ENCODE data around the gene RGL1.

RGL1 gene

GRCh38 chr1:183903101-183903500, 98.2 kb downstream of the RGL1 start:
- no peak overlapping the region for H3K4me3 ChIP-seq (ENCODE audit: control insufficient read depth in 1 of 7, extremely low read depth in 1 of 7, insufficient read depth in 4 of 7, low read depth in 2 of 7, low read length in 6 of 7)
- POLR2A ChIA-PET: no interaction called here
- peaks cover 0 to 2% (median 0%) of the 10 kb centered on the region in 5 experiments for H3K9me3 ChIP-seq (ENCODE audit: control extremely low read depth in 1 of 5, control insufficient read depth in 4 of 5, insufficient read depth in 2 of 5, low read depth in 1 of 5, low read length in 4 of 5)
- H3K27me3 ChIP-seq (replicated peaks in 2 of 5; ENCODE audit: control insufficient read depth in 4 of 5, insufficient read depth in 5 of 5, low read length in 4 of 5): peaks cover 0 to 38% (median 22%) of the 10 kb centered on the region in 5 experiments
- peaks cover 3 to 24% (median 9%) of the 10 kb centered on the region in 4 experiments for H3K4me1 ChIP-seq (ENCODE audit: control extremely low read depth in 1 of 4, control insufficient read depth in 4 of 4, insufficient read depth in 4 of 4, low read length in 3 of 4)
- no peaks in the 10 kb centered on the region for H3K36me3 ChIP-seq (ENCODE audit: control insufficient read depth in 4 of 4, insufficient read depth in 4 of 4, low read length in 3 of 4)
- H3K27ac ChIP-seq (ENCODE audit: insufficient read depth in 1 of 2, low read depth in 1 of 2, low read length in 2 of 2, poor library complexity in 1 of 2, severe bottlenecking in 2 of 2): no peak overlapping the region
- CTCF ChIA-PET: interaction anchor here (1.4 kb wide), 1 partner anchor 247 kb away, joined by 4 read pairs; no protein-coding TSS in a partner anchor
- WGBS (ENCODE audit: insufficient coverage): 46% methylated on average over 4 of the region's 5 CpGs
- no peak for DNase-seq

- ChIA-PET POLR2A (no interaction called here), CTCF (interaction anchor here (2.9 kb wide), 1 partner anchor 250 kb away, joined by 7 read pairs; no protein-coding TSS in a partner anchor)
- Histone ChIP-seq H3K4me1 (ENCODE audit: control extremely low read depth in 1 of 4, control insufficient read depth in 4 of 4, insufficient read depth in 4 of 4, low read length in 3 of 4) (peaks cover 3 to 15% (median 9%) of the 10 kb centered on the region in 4 experiments), H3K4me3 (ENCODE audit: control insufficient read depth in 1 of 7, extremely low read depth in 1 of 7, insufficient read depth in 4 of 7, low read depth in 2 of 7, low read length in 6 of 7) (no peak overlapping the region), H3K9me3 (ENCODE audit: control extremely low read depth in 1 of 5, control insufficient read depth in 4 of 5, insufficient read depth in 2 of 5, low read depth in 1 of 5, low read length in 4 of 5) (no peaks in the 10 kb centered on the region), H3K27me3 (replicated peaks in 2 of 5; ENCODE audit: control insufficient read depth in 4 of 5, insufficient read depth in 5 of 5, low read length in 4 of 5) (peaks cover 0 to 20% (median 6%) of the 10 kb centered on the region in 5 experiments), H3K27ac (ENCODE audit: insufficient read depth in 1 of 2, low read depth in 1 of 2, low read length in 2 of 2, poor library complexity in 1 of 2, severe bottlenecking in 2 of 2) (no peak overlapping the region), H3K36me3 (ENCODE audit: control insufficient read depth in 4 of 4, insufficient read depth in 4 of 4, low read length in 3 of 4) (no peaks in the 10 kb centered on the region)
- 93% methylated on average over 4 of the region's 6 CpGs for WGBS (ENCODE audit: insufficient coverage)
- DNase-seq: no peak
Measured at GRCh38 chr1:183905508-183906113, 100.7 kb downstream of the RGL1 start.

GRCh38 chr1:183907070-183907469, 102.2 kb downstream of the RGL1 start:
- POLR2A ChIA-PET: no interaction called here

GRCh38 chr1:183908079-183908478, 103.2 kb downstream of the RGL1 start:
- H3K4me1 ChIP-seq (ENCODE audit: control extremely low read depth in 1 of 4, control insufficient read depth in 4 of 4, insufficient read depth in 4 of 4, low read length in 3 of 4): peaks cover 0 to 21% (median 5%) of the 10 kb centered on the region in 4 experiments
- ChIA-PET CTCF (interaction anchor here (1.0 to 2.9 kb wide), 3 partner anchors 8 to 252 kb away, joined by 3 to 7 read pairs (median 4); no protein-coding TSS in a partner anchor), POLR2A (no interaction called here)
- H3K36me3 ChIP-seq (ENCODE audit: control insufficient read depth in 4 of 4, insufficient read depth in 4 of 4, low read length in 3 of 4): no peaks in the 10 kb centered on the region
- H3K27ac ChIP-seq (ENCODE audit: insufficient read depth in 1 of 2, low read depth in 1 of 2, low read length in 2 of 2, poor library complexity in 1 of 2, severe bottlenecking in 2 of 2): no peak overlapping the region
- 96% methylated on average over 4 of the region's 4 CpGs for WGBS (ENCODE audit: insufficient coverage)
- H3K27me3 ChIP-seq (replicated peaks in 2 of 5; ENCODE audit: control insufficient read depth in 4 of 5, insufficient read depth in 5 of 5, low read length in 4 of 5): peaks cover 0 to 20% (median 6%) of the 10 kb centered on the region in 5 experiments
- no peaks in the 10 kb centered on the region for H3K9me3 ChIP-seq (ENCODE audit: control extremely low read depth in 1 of 5, control insufficient read depth in 4 of 5, insufficient read depth in 2 of 5, low read depth in 1 of 5, low read length in 4 of 5)
- peak in 1 of 3 donors; percentile 36 for DNase-seq
- no peak overlapping the region for H3K4me3 ChIP-seq (ENCODE audit: control insufficient read depth in 1 of 7, extremely low read depth in 1 of 7, insufficient read depth in 4 of 7, low read depth in 2 of 7, low read length in 6 of 7)

More at GRCh38 chr1:183907070-183907469, 102.2 kb downstream of the RGL1 start:
- no peaks in the 10 kb centered on the region for H3K36me3 ChIP-seq (ENCODE audit: control insufficient read depth in 4 of 4, insufficient read depth in 4 of 4, low read length in 3 of 4)
- H3K27ac ChIP-seq (ENCODE audit: insufficient read depth in 1 of 2, low read depth in 1 of 2, low read length in 2 of 2, poor library complexity in 1 of 2, severe bottlenecking in 2 of 2): no peak overlapping the region
- H3K9me3 ChIP-seq (ENCODE audit: control extremely low read depth in 1 of 5, control insufficient read depth in 4 of 5, insufficient read depth in 2 of 5, low read depth in 1 of 5, low read length in 4 of 5): no peaks in the 10 kb centered on the region
- no peak for DNase-seq
- 100% methylated on average over 4 of the region's 4 CpGs for WGBS (ENCODE audit: insufficient coverage)
- H3K4me1 ChIP-seq (ENCODE audit: control extremely low read depth in 1 of 4, control insufficient read depth in 4 of 4, insufficient read depth in 4 of 4, low read length in 3 of 4): peaks cover under 1 to 22% (median 11%) of the 10 kb centered on the region in 4 experiments
- H3K27me3 ChIP-seq (replicated peaks in 2 of 5; ENCODE audit: control insufficient read depth in 4 of 5, insufficient read depth in 5 of 5, low read length in 4 of 5): peaks cover 0 to 20% (median 6%) of the 10 kb centered on the region in 5 experiments
- CTCF ChIA-PET: interaction anchor here (1.0 to 2.9 kb wide), 3 partner anchors 7 to 251 kb away, joined by 3 to 7 read pairs (median 5); no protein-coding TSS in a partner anchor
- no peak overlapping the region for H3K4me3 ChIP-seq (ENCODE audit: control insufficient read depth in 1 of 7, extremely low read depth in 1 of 7, insufficient read depth in 4 of 7, low read depth in 2 of 7, low read length in 6 of 7)

- no peak overlapping the region for H3K27ac ChIP-seq (ENCODE audit: insufficient read depth in 1 of 2, low read depth in 1 of 2, low read length in 2 of 2, poor library complexity in 1 of 2, severe bottlenecking in 2 of 2)
- H3K36me3 ChIP-seq (ENCODE audit: control insufficient read depth in 4 of 4, insufficient read depth in 4 of 4, low read length in 3 of 4): no peaks in the 10 kb centered on the region
- ChIA-PET CTCF (no interaction called here), POLR2A (no interaction called here)
- DNase-seq: no peak
- peaks cover 3 to 26% (median 9%) of the 10 kb centered on the region in 4 experiments for H3K4me1 ChIP-seq (ENCODE audit: control extremely low read depth in 1 of 4, control insufficient read depth in 4 of 4, insufficient read depth in 4 of 4, low read length in 3 of 4)
- WGBS (ENCODE audit: insufficient coverage): 100% methylated on average over 3 of the region's 7 CpGs
- H3K27me3 ChIP-seq (replicated peaks in 2 of 5; ENCODE audit: control insufficient read depth in 4 of 5, insufficient read depth in 5 of 5, low read length in 4 of 5): peaks cover 0 to 15% (median 8%) of the 10 kb centered on the region in 5 experiments
- no peaks in the 10 kb centered on the region for H3K9me3 ChIP-seq (ENCODE audit: control extremely low read depth in 1 of 5, control insufficient read depth in 4 of 5, insufficient read depth in 2 of 5, low read depth in 1 of 5, low read length in 4 of 5)
- H3K4me3 ChIP-seq (ENCODE audit: control insufficient read depth in 1 of 7, extremely low read depth in 1 of 7, insufficient read depth in 4 of 7, low read depth in 2 of 7, low read length in 6 of 7): no peak overlapping the region
Measured at GRCh38 chr1:183909672-183910071, 104.8 kb downstream of the RGL1 start.

GRCh38 chr1:183910845-183911244, 105.9 kb downstream of the RGL1 start:
- Histone ChIP-seq H3K36me3 (ENCODE audit: control insufficient read depth in 4 of 4, insufficient read depth in 4 of 4, low read length in 3 of 4) (no peaks in the 10 kb centered on the region), H3K4me3 (ENCODE audit: control insufficient read depth in 1 of 7, extremely low read depth in 1 of 7, insufficient read depth in 4 of 7, low read depth in 2 of 7, low read length in 6 of 7) (no peak overlapping the region), H3K4me1 (ENCODE audit: control extremely low read depth in 1 of 4, control insufficient read depth in 4 of 4, insufficient read depth in 4 of 4, low read length in 3 of 4) (peaks cover 10 to 36% (median 18%) of the 10 kb centered on the region in 4 experiments), H3K27ac (ENCODE audit: insufficient read depth in 1 of 2, low read depth in 1 of 2, low read length in 2 of 2, poor library complexity in 1 of 2, severe bottlenecking in 2 of 2) (no peak overlapping the region), H3K9me3 (ENCODE audit: control extremely low read depth in 1 of 5, control insufficient read depth in 4 of 5, insufficient read depth in 2 of 5, low read depth in 1 of 5, low read length in 4 of 5) (no peaks in the 10 kb centered on the region), H3K27me3 (replicated peaks in 2 of 5; ENCODE audit: control insufficient read depth in 4 of 5, insufficient read depth in 5 of 5, low read length in 4 of 5) (peaks cover 0 to 7% (median 2%) of the 10 kb centered on the region in 5 experiments)
- CTCF ChIA-PET: interaction anchor here (1.5 kb wide), 2 partner anchors 13 to 255 kb away, joined by 4 to 7 read pairs; no protein-coding TSS in a partner anchor
- 95% methylated on average over 3 of the region's 4 CpGs for WGBS (ENCODE audit: insufficient coverage)
- POLR2A ChIA-PET: no interaction called here
- DNase-seq: no peak

- no peaks in the 10 kb centered on the region for H3K9me3 ChIP-seq (ENCODE audit: control extremely low read depth in 1 of 5, control insufficient read depth in 4 of 5, insufficient read depth in 2 of 5, low read depth in 1 of 5, low read length in 4 of 5)
- no peaks in the 10 kb centered on the region for H3K36me3 ChIP-seq (ENCODE audit: control insufficient read depth in 4 of 4, insufficient read depth in 4 of 4, low read length in 3 of 4)
- no peak overlapping the region for H3K4me3 ChIP-seq (ENCODE audit: control insufficient read depth in 1 of 7, extremely low read depth in 1 of 7, insufficient read depth in 4 of 7, low read depth in 2 of 7, low read length in 6 of 7)
- H3K27ac ChIP-seq (ENCODE audit: insufficient read depth in 1 of 2, low read depth in 1 of 2, low read length in 2 of 2, poor library complexity in 1 of 2, severe bottlenecking in 2 of 2): no peak overlapping the region
- H3K27me3 ChIP-seq (replicated peaks in 2 of 5; ENCODE audit: control insufficient read depth in 4 of 5, insufficient read depth in 5 of 5, low read length in 4 of 5): peaks cover 0 to 7% (median 0%) of the 10 kb centered on the region in 5 experiments
- CTCF ChIA-PET: interaction anchor here (1.5 kb wide), 2 partner anchors 14 to 256 kb away, joined by 4 to 7 read pairs; no protein-coding TSS in a partner anchor
- WGBS (ENCODE audit: insufficient coverage): 10% methylated on average over 2 of the region's 2 CpGs
- peaks cover 10 to 37% (median 19%) of the 10 kb centered on the region in 4 experiments for H3K4me1 ChIP-seq (ENCODE audit: control extremely low read depth in 1 of 4, control insufficient read depth in 4 of 4, insufficient read depth in 4 of 4, low read length in 3 of 4)
- POLR2A ChIA-PET: interaction anchor here (0.6 kb wide), 1 partner anchor 676 kb away, joined by 3 read pairs; no protein-coding TSS in a partner anchor
- DNase-seq: peak; percentile 32 to 78 (median 74)
Measured at GRCh38 chr1:183911285-183911684, 106.4 kb downstream of the RGL1 start.

Data from common myeloid progenitor, CD34-positive (primary cell).